ENCODE data around the gene THAP9. TPM values are rescaled to one million over a fixed set of nuclear protein-coding genes. Genes with fewer than 3 reads are reported as not detected.

THAP9 gene
- 1 to 10 TPM in 2 of 5 donors, under 1 TPM in 1, not detected in 2; 0.58 to 8.9 (median 8.6) TPM for total RNA-seq
- polyA plus RNA-seq, result 1 to 10 TPM; 1.5 to 2.1 (median 1.7) TPM
- long read RNA-seq, donor 1, result 0 reads
- long read RNA-seq, donor 2, partial matches to known transcripts, result 0 of 2 reads
- long read RNA-seq, donor 2, other reads (novel, unspliced or antisense), result 0 of 2 reads
- long read RNA-seq, donor 3, result 0 reads
- long read RNA-seq, donor 4, result 0 reads
- long read RNA-seq, donor 5, result 0 reads
- long read RNA-seq, donor 6, result 0 reads
- long read RNA-seq, donor 7, partial matches to known transcripts, result 0 of 1 reads
- long read RNA-seq, donor 7, other reads (novel, unspliced or antisense), result 0 of 1 reads
- long read RNA-seq, donor 8, partial matches to known transcripts, result 0 of 3 reads
- long read RNA-seq, donor 8, other reads (novel, unspliced or antisense), result 0 of 3 reads
- long read RNA-seq, donor 9, result 0 reads
- long read RNA-seq, donor 10, partial matches to known transcripts, result 0 of 2 reads
- long read RNA-seq, donor 10, other reads (novel, unspliced or antisense), result 0 of 2 reads

GRCh38 chr4:82900411-82901182, at the start of gene THAP9:
TSS of gene THAP9 (plus strand) at chr4:82900735. CDS start at chr4:82900803, 68 bp downstream.
- peak within 1 kb of the TSS; percentile 96 to 100 (median 99) for H3K27ac ChIP-seq
- H3K27me3 ChIP-seq, result no peaks in the 10 kb centered on the region
- peak within 1 kb of the TSS; percentile 60 to 74 (median 68) for H3K4me3 ChIP-seq
- peaks cover 14 to 48% (median 28%) of the 10 kb centered on the region in 4 donors for H3K4me1 ChIP-seq
- peak; percentile 98 to 100 for DNase-seq
- H3K9me3 ChIP-seq, result no peaks in the 10 kb centered on the region
- 0 to 1% (median 0%) methylated on average over 31 to 67 of the region's 67 CpGs for WGBS, 5 donors
- TF ChIP-seq POLR2A (IDR thresholded peaks at IDR 0.05) (peak in 2 of 4 donors; percentile 71 to 82), CTCF (IDR thresholded peaks at IDR 0.05) (no peak), POLR2AphosphoS5 (IDR thresholded peaks at IDR 0.05) (peak; percentile 73 to 90 (median 88)), EP300 (IDR thresholded peaks at IDR 0.05) (no peak)
- H3K36me3 ChIP-seq, result peaks cover 0 to 21% (median 8%) of the 10 kb centered on the region in 4 donors
- intact Hi-C loops (cut with DNase I; ENCODE audit: low total_unique reads), result loop anchor here (10.0 kb wide), 1 partner anchor 104 kb away; no protein-coding TSS in a partner anchor

- intact Hi-C loops (cut with DNase I; ENCODE audit: low total_unique reads), result no loop called here
- H3K36me3 ChIP-seq, result peaks cover 81 to 100% (median 100%) of the 10 kb centered on the region in 4 donors
Measured at GRCh38 chr4:82851318-82851717, 49.2 kb upstream of the THAP9 start.

GRCh38 chr4:82851885-82852750, 48.4 kb upstream of the THAP9 start:
- H3K4me3 ChIP-seq, result no peak overlapping the region
- H3K27me3 ChIP-seq, result no peaks in the 10 kb centered on the region
- peak in 1 of 2 donors; percentile 49 for DNase-seq
- intact Hi-C loops (cut with DNase I; ENCODE audit: low total_unique reads), result no loop called here
- no peaks in the 10 kb centered on the region for H3K9me3 ChIP-seq
- WGBS, 5 donors, result 63 to 82% (median 81%) methylated on average over 1 of the region's 1 CpG
- peaks cover 83 to 100% (median 100%) of the 10 kb centered on the region in 4 donors for H3K36me3 ChIP-seq
- no peak overlapping the region for H3K27ac ChIP-seq
- TF ChIP-seq CTCF (IDR thresholded peaks at IDR 0.05) (peak in 3 of 7 experiments; percentile 17 to 24 (median 21)), EP300 (IDR thresholded peaks at IDR 0.05) (no peak)
- H3K4me1 ChIP-seq, result peaks cover 0 to 5% (median 2%) of the 10 kb centered on the region in 4 donors

More at GRCh38 chr4:82851318-82851717, 49.2 kb upstream of the THAP9 start:
- H3K4me3 ChIP-seq, result no peak overlapping the region
- no peak for DNase-seq
- TF ChIP-seq CTCF (IDR thresholded peaks at IDR 0.05) (no peak), POLR2A (IDR thresholded peaks at IDR 0.05) (no peak), POLR2AphosphoS5 (IDR thresholded peaks at IDR 0.05) (no peak), EP300 (IDR thresholded peaks at IDR 0.05) (no peak)
- WGBS, 5 donors, result 91 to 99% (median 93%) methylated on average over 2 of the region's 2 CpGs
- peaks cover 0 to 5% (median 2%) of the 10 kb centered on the region in 4 donors for H3K4me1 ChIP-seq
- no peaks in the 10 kb centered on the region for H3K27me3 ChIP-seq
- no peak overlapping the region for H3K27ac ChIP-seq
- H3K9me3 ChIP-seq, result no peaks in the 10 kb centered on the region
